ENCODE data around the gene HSD11B2.

Gene HSD11B2

GRCh38 chr16:67430977-67431774 lies at the start of gene HSD11B2:
Gene HSD11B2 (plus strand): TSS chr16:67431121. CDS start chr16:67431249, 128 bp downstream.
- Mint-ChIP-seq H3K4me3 (peak within 1 kb of the TSS; percentile 84 to 85), H3K4me1 (peaks cover 35 to 53% of the 10 kb centered on the region in 2 donors), H3K27ac (no peak within 1 kb of the TSS), H3K36me3 (peaks cover 9 to 21% of the 10 kb centered on the region in 2 donors), H3K27me3 (peaks cover 35 to 36% of the 10 kb centered on the region in 2 donors), H3K9me3 (no peaks in the 10 kb centered on the region)
- ATAC-seq (replicated peaks) (peak; percentile 30 to 38), DNase-seq (no peak)

- peaks cover 0 to 3% of the 10 kb centered on the region in 2 donors for H3K4me1 Mint-ChIP-seq
- no peak overlapping the region for H3K4me3 Mint-ChIP-seq
- H3K27me3 Mint-ChIP-seq = peaks cover 0 to 8% of the 10 kb centered on the region in 2 donors
- no peaks in the 10 kb centered on the region for H3K36me3 Mint-ChIP-seq
- no peak for DNase-seq
- no peak overlapping the region for H3K27ac Mint-ChIP-seq
- ATAC-seq (replicated peaks) = no peak
- no peaks in the 10 kb centered on the region for H3K9me3 Mint-ChIP-seq
Measured at GRCh38 chr16:67383284-67383683, 47.6 kb upstream of the HSD11B2 start.

GRCh38 chr16:67384778-67385510 lies 46.0 kb upstream of the HSD11B2 start:
- no peaks in the 10 kb centered on the region for H3K9me3 Mint-ChIP-seq
- peaks cover 7% of the 10 kb centered on the region in 2 donors for H3K4me1 Mint-ChIP-seq
- no peaks in the 10 kb centered on the region for H3K36me3 Mint-ChIP-seq
- DNase-seq = no peak
- H3K27me3 Mint-ChIP-seq = peaks cover 0 to 8% of the 10 kb centered on the region in 2 donors
- H3K4me3 Mint-ChIP-seq = no peak overlapping the region
- H3K27ac Mint-ChIP-seq = no peak overlapping the region
- ATAC-seq (replicated peaks) = no peak

GRCh38 chr16:67386861-67387455 lies 44.0 kb upstream of the HSD11B2 start:
- ATAC-seq (replicated peaks) = no peak
- H3K27ac Mint-ChIP-seq = no peak overlapping the region
- DNase-seq = no peak
- no peak overlapping the region for H3K4me3 Mint-ChIP-seq
- H3K4me1 Mint-ChIP-seq = peaks cover 18 to 24% of the 10 kb centered on the region in 2 donors
- no peaks in the 10 kb centered on the region for H3K36me3 Mint-ChIP-seq
- H3K9me3 Mint-ChIP-seq = no peaks in the 10 kb centered on the region
- H3K27me3 Mint-ChIP-seq = peaks cover 16 to 25% of the 10 kb centered on the region in 2 donors

DNA sequence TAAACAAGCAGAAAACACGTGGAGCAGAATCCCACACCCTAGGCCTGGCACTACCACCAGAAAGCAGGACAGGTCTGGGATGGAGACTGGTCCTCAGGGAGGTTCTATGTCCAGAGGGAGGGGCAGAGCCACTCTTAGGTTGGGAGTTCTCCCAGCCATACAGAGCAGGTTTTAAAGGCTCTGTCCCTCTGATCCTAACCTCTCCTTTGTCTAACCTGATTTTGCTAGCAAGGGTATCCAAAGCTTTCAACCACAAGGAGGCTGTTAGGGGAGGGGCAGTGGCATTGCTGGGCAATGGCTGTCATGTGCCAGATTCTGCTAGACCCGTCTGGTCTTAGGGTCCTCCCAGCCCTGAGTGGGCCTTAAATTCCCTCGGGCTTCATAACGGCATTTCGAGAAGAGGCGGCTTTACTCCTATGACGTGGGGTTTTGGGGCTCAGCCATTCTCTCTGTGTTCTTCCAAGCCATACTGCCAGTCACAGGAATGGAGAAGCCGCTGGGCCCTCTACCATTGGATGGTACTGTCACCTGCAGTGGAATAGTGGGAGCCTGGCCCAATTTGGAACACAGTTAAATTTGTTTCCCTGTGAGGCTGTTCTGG lies 43.3 kb upstream of the HSD11B2 start:
- no peak overlapping the region for H3K4me3 Mint-ChIP-seq
- no peak overlapping the region for H3K27ac Mint-ChIP-seq
- DNase-seq (no peak), ATAC-seq (replicated peaks) (no peak)
- no peaks in the 10 kb centered on the region for H3K9me3 Mint-ChIP-seq
- peaks cover 22 to 31% of the 10 kb centered on the region in 2 donors for H3K27me3 Mint-ChIP-seq
- H3K4me1 Mint-ChIP-seq = peaks cover 18 to 27% of the 10 kb centered on the region in 2 donors
- no peaks in the 10 kb centered on the region for H3K36me3 Mint-ChIP-seq

DNA sequence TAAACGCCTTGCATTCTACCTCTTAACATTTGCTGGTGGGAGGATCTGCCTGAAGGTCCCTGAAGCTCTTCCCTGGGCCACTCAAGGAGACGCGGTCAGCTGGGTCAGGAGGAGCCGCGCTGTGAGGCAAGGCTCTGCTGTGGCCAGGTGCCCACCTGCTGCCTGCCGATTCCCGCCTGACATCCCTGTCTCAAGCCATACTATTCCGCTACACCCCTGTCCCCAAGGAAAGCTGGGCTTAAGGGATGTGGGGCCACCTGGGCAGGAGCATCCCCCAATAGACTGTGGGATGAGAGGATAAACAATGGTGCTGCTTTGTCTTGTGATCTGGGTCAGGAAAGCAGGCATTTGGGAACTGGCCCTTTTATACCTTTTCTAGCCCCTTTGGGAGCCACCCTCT lies 42.7 kb upstream of the HSD11B2 start:
- peaks cover 18 to 29% of the 10 kb centered on the region in 2 donors for H3K4me1 Mint-ChIP-seq
- H3K36me3 Mint-ChIP-seq = no peaks in the 10 kb centered on the region
- no peak for DNase-seq
- peaks cover 24 to 37% of the 10 kb centered on the region in 2 donors for H3K27me3 Mint-ChIP-seq
- no peaks in the 10 kb centered on the region for H3K9me3 Mint-ChIP-seq
- H3K27ac Mint-ChIP-seq = no peak overlapping the region
- no peak for ATAC-seq (replicated peaks)
- H3K4me3 Mint-ChIP-seq = no peak overlapping the region

DNA sequence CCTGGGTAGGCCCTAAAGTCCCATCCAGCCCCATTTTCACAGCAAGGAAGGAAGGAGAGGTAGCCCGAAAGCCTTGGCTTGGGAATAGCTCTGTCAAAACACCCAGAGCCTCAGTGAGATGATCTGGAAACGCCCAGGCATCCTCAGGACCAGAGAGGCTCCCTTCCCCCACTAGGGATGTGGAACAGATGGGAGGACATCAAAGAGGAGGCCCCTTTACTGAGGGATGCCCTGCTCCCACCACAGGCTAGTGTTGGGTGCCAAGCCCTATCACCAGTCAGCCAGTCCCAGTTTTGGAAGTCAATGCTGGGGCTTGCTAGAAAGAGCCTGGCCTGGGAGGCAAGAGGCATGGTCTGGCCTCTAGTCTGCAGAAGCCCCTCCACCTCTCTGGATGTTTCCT lies 42.3 kb upstream of the HSD11B2 start:
- peaks cover 26 to 41% of the 10 kb centered on the region in 2 donors for H3K27me3 Mint-ChIP-seq
- ATAC-seq (replicated peaks) = no peak
- no peak overlapping the region for H3K27ac Mint-ChIP-seq
- H3K4me1 Mint-ChIP-seq = peaks cover 18 to 32% of the 10 kb centered on the region in 2 donors
- no peak for DNase-seq
- no peak overlapping the region for H3K4me3 Mint-ChIP-seq
- H3K9me3 Mint-ChIP-seq = no peaks in the 10 kb centered on the region
- no peaks in the 10 kb centered on the region for H3K36me3 Mint-ChIP-seq

GRCh38 chr16:67389911-67390815 lies 40.8 kb upstream of the HSD11B2 start:
- Mint-ChIP-seq H3K36me3 (no peaks in the 10 kb centered on the region), H3K27me3 (peaks cover 38 to 55% of the 10 kb centered on the region in 2 donors), H3K27ac (peak overlapping the region; percentile 43), H3K9me3 (no peaks in the 10 kb centered on the region), H3K4me3 (peak overlapping the region; percentile 28 to 43), H3K4me1 (peaks cover 23 to 47% of the 10 kb centered on the region in 2 donors)
- ATAC-seq (replicated peaks) (peak; percentile 54 to 65), DNase-seq (peak; percentile 29)

GRCh38 chr16:67390816-67391423 lies 40.0 kb upstream of the HSD11B2 start:
- Mint-ChIP-seq H3K9me3 (no peaks in the 10 kb centered on the region), H3K27ac (no peak overlapping the region), H3K4me3 (no peak overlapping the region), H3K36me3 (no peaks in the 10 kb centered on the region), H3K27me3 (peaks cover 45 to 54% of the 10 kb centered on the region in 2 donors), H3K4me1 (peaks cover 23 to 52% of the 10 kb centered on the region in 2 donors)
- DNase-seq (no peak), ATAC-seq (replicated peaks) (no peak)

- peaks cover 45 to 59% of the 10 kb centered on the region in 2 donors for H3K27me3 Mint-ChIP-seq
- H3K4me1 Mint-ChIP-seq = peaks cover 19 to 52% of the 10 kb centered on the region in 2 donors
- no peak overlapping the region for H3K4me3 Mint-ChIP-seq
- H3K27ac Mint-ChIP-seq = no peak overlapping the region
- H3K9me3 Mint-ChIP-seq = no peaks in the 10 kb centered on the region
- no peaks in the 10 kb centered on the region for H3K36me3 Mint-ChIP-seq
- ATAC-seq (replicated peaks) (no peak), DNase-seq (no peak)
Measured at GRCh38 chr16:67391424-67392300, 39.3 kb upstream of the HSD11B2 start.

DNA sequence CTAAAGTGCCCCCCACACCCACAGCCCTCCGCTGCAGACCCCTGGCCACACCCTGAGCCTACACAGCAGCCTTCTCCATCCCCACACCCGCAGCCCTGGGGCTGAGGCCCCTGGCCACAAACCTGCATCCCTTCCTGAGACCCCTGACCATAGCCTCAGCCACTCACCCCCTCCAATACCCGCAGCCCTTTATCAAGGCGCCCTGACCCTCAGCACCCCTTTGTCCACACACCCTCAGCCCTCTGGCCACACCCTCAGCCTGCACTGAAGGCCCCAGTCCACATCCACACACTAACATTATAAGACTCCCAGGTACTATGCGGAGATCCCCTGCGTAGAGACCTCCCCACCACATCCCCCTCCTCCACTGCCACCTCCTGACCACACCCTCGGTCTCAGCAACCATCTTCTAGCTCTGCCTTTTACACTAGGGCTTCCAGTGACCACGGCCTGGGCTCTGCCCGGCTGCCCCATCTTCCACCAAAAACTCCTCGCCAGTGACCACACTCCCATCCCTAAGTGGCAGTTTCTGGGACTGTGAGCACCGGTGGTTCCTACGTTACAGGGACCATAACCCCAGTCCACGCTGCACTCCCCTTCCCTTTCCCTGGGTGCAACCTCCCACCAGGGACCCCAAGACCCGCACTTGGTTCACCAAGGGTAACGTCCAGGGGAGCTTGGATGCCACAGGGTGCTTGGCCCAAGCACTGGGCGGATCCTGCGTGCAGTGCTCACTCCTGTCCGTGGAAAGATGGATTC lies 38.4 kb upstream of the HSD11B2 start:
- Mint-ChIP-seq H3K9me3 (no peaks in the 10 kb centered on the region), H3K27ac (no peak overlapping the region), H3K4me3 (no peak overlapping the region), H3K4me1 (peaks cover 19 to 52% of the 10 kb centered on the region in 2 donors), H3K36me3 (no peaks in the 10 kb centered on the region), H3K27me3 (peaks cover 45 to 63% of the 10 kb centered on the region in 2 donors)
- DNase-seq = no peak
- no peak for ATAC-seq (replicated peaks)
